Fibroblast of gingiva (primary cell): ENCODE results near the gene MAP7D3.
A peak's percentile ranks its signal among the peaks of the same experiment; 100 is the strongest.
"Not testable (repeated sequence)": the region's sequence is repeated elsewhere in the genome, so short reads cannot be mapped to it uniquely, and the experiment has no call there.

Experiments used
- DNase-seq: peaks from one replicate; pipeline ENCODE4 v3.0.0-alpha.2; 2011; ENCODE audit warnings: low read depth

MAP7D3 gene

GRCh38 chrX:136251041-136251991, at the start of gene MAP7D3:
Gene MAP7D3, minus strand, starts transcription at chrX:136251400. Its CDS starts 42 bp downstream, at chrX:136251358.
- DNase-seq = peak; percentile 35

GRCh38 chrX:136300721-136301120, 49.5 kb upstream of the MAP7D3 start, which contains the start of gene ADGRG4:
Gene ADGRG4, plus strand, starts transcription at chrX:136300963. Its CDS starts 7,815 bp downstream, at chrX:136308778.
- DNase-seq = not testable (repeated sequence)

GRCh38 chrX:136295380-136295779, 44.2 kb upstream of the MAP7D3 start:
- no peak for DNase-seq

- DNase-seq = no peak
Observed at GRCh38 chrX:136292656-136293055, 41.5 kb upstream of the MAP7D3 start.

- no peak for DNase-seq
Observed at GRCh38 chrX:136291824-136292223, 40.6 kb upstream of the MAP7D3 start.

GRCh38 chrX:136286375-136286774, 35.2 kb upstream of the MAP7D3 start:
- not testable (repeated sequence) for DNase-seq

GRCh38 chrX:136275553-136275952, 24.4 kb upstream of the MAP7D3 start:
- no peak for DNase-seq

- DNase-seq = no peak
Observed at GRCh38 chrX:136273986-136274385, 22.8 kb upstream of the MAP7D3 start.

GRCh38 chrX:136272325-136272724, 21.1 kb upstream of the MAP7D3 start:
- no peak for DNase-seq

GRCh38 chrX:136271300-136271699, 20.1 kb upstream of the MAP7D3 start:
- no peak for DNase-seq

- DNase-seq = no peak
Observed at GRCh38 chrX:136269921-136270320, 18.7 kb upstream of the MAP7D3 start.

GRCh38 chrX:136268051-136269048, 17.1 kb upstream of the MAP7D3 start:
- peak; percentile 26 for DNase-seq

GRCh38 chrX:136266828-136267227, 15.6 kb upstream of the MAP7D3 start:
- no peak for DNase-seq

GRCh38 chrX:136262812-136263315, 11.7 kb upstream of the MAP7D3 start:
- DNase-seq = no peak

GRCh38 chrX:136262243-136262642, 11.0 kb upstream of the MAP7D3 start:
- peak; percentile 5 for DNase-seq

- DNase-seq = no peak
Observed at GRCh38 chrX:136261321-136261720, 10.1 kb upstream of the MAP7D3 start.

- DNase-seq = peak; percentile 71
Observed at GRCh38 chrX:136260776-136261175, 9.6 kb upstream of the MAP7D3 start.

- DNase-seq = peak; percentile 21
Observed at GRCh38 chrX:136259543-136259942, 8.3 kb upstream of the MAP7D3 start.

GRCh38 chrX:136258951-136259350, 7.8 kb upstream of the MAP7D3 start:
- DNase-seq = no peak

- no peak for DNase-seq
Observed at GRCh38 chrX:136256026-136256425, 4.8 kb upstream of the MAP7D3 start.

- DNase-seq = peak; percentile 38
Observed at GRCh38 chrX:136255541-136255940, 4.3 kb upstream of the MAP7D3 start.
